Smooth muscle cell (in vitro differentiated cells): ENCODE results near the gene PAX2. TPM values are rescaled to one million over a fixed set of nuclear protein-coding genes. Genes with fewer than 3 reads are reported as not detected.

Experiments used
- DNase-seq: peaks from one replicate; lab custom pipeline; 2025; ENCODE audit not compliant: unreplicated experiment; lab: John Stamatoyannopoulos, UW
- H2AFZ ChIP-seq: fragments of 200-600 bp; sonication (generic); 2 replicates; pipeline ENCODE4 v1.6.0; 2016; ENCODE audit warnings: antibody characterized with exemption, low read depth, mild to moderate bottlenecking
- H3F3A ChIP-seq: fragments of 200-600 bp; sonication (generic); 2 replicates; pipeline ENCODE4 v1.6.0; 2017; ENCODE audit warnings: antibody characterized with exemption, low read depth
- H3K27ac ChIP-seq: fragments of 200-600 bp; sonication (generic); 2 replicates; pipeline ENCODE4 v1.5.1; 2016; ENCODE audit warnings: low read depth, mild to moderate bottlenecking
- H3K27me3 ChIP-seq: fragments of 200-600 bp; sonication (generic); 2 replicates; pipeline ENCODE4 v1.6.1; 2016; ENCODE audit warnings: low read depth, mild to moderate bottlenecking
- H3K36me3 ChIP-seq: fragments of 200-600 bp; sonication (generic); 2 replicates; pipeline ENCODE4 v1.5.1; 2016; ENCODE audit warnings: low read depth
- H3K4me1 ChIP-seq: fragments of 200-600 bp; sonication (generic); 2 replicates; pipeline ENCODE4 v1.5.1; 2016; ENCODE audit warnings: low read depth
- H3K4me2 ChIP-seq: fragments of 200-600 bp; sonication (generic); 2 replicates; pipeline ENCODE4 v1.6.0; 2016; ENCODE audit warnings: mild to moderate bottlenecking
- H3K4me3 ChIP-seq: fragments of 200-600 bp; sonication (generic); 2 replicates; pipeline ENCODE4 v1.5.1; 2016; ENCODE audit warnings: mild to moderate bottlenecking
- H3K79me2 ChIP-seq: fragments of 200-600 bp; sonication (generic); 2 replicates; pipeline ENCODE4 v1.6.0; 2016; ENCODE audit warnings: low read depth, mild to moderate bottlenecking
- H3K9ac ChIP-seq: fragments of 200-600 bp; sonication (generic); 2 replicates; pipeline ENCODE4 v1.6.0; 2016; ENCODE audit warnings: low read depth
- H3K9me3 ChIP-seq: fragments of 200-600 bp; sonication (generic); replicated peaks from 2 replicates; pipeline ENCODE4 v1.5.1; 2016; ENCODE audit warnings: low read depth
- H4K20me1 ChIP-seq: fragments of 200-600 bp; sonication (generic); 2 replicates; pipeline ENCODE4 v1.6.0; 2016; ENCODE audit warnings: low read depth
- WGBS: methylation state at CpG from one replicate; pipeline ENCODE4 v1.1.7; 2016; ENCODE audit warnings: low lambda C conversion rate; 5-methylcytosine and 5-hydroxymethylcytosine counted together
- polyA plus RNA-seq: library from polyadenylated mRNA; unstranded; fragments of >200 nt; fragmentation: Nextera tagmentation; extraction: Ambion mirVana; gene quantifications from 2 replicates; pipeline ENCODE4 v1.2.1, GENCODE V29; 2016
- total RNA-seq: library from RNA; depleted of rRNA; stranded (reverse); fragments of >200 nt; gene quantifications from 2 replicates; pipeline ENCODE4 v1.2.3, GENCODE V29; 2014
- TF ChIP-seq, protein P1 (sequence below): fragments of 200-600 bp; sonication (generic); IDR thresholded peaks from 2 replicates; pipeline ENCODE4 v1.5.1; 2017; ENCODE audit warnings: borderline replicate concordance, mild to moderate bottlenecking, antibody characterized with exemption; ENCODE audit not compliant: insufficient read depth, poor library complexity, severe bottlenecking

The PAX2 gene
- total and polyA plus RNA-seq, 2 experiments from 2014 or later = not detected

DNA sequence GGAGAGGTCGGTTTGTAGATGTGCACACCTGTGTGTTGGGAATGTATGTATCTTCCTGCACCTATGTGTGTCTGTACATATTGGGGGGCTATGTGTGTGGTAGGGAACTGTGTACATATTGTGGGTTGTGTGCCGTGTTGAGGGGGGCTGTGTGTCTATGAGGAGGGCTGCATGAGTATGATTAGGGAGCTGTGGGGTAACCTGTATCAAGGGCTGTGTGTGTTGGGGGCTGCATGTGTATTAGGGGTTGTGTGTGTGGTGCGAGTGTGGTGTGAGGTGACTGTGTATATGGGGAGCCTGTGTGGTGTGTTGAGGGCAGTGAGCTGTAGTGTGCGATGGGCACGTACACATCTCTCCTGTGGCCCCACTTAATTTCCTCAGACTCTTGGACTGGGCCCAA, 22.2 kb upstream of the PAX2 start:
- H3F3A ChIP-seq = no peaks in the 10 kb centered on the region
- no peaks in the 10 kb centered on the region for H3K36me3 ChIP-seq
- no peak overlapping the region for H3K4me3 ChIP-seq
- no peaks in the 10 kb centered on the region for H4K20me1 ChIP-seq
- no peaks in the 10 kb centered on the region for H3K79me2 ChIP-seq
- no peak overlapping the region for H3K9ac ChIP-seq
- no peak overlapping the region for H2AFZ ChIP-seq
- H3K9me3 ChIP-seq = no peaks in the 10 kb centered on the region
- peaks cover 2% of the 10 kb centered on the region for H3K4me1 ChIP-seq
- H3K4me2 ChIP-seq = no peak overlapping the region
- TF ChIP-seq, protein P1, sequence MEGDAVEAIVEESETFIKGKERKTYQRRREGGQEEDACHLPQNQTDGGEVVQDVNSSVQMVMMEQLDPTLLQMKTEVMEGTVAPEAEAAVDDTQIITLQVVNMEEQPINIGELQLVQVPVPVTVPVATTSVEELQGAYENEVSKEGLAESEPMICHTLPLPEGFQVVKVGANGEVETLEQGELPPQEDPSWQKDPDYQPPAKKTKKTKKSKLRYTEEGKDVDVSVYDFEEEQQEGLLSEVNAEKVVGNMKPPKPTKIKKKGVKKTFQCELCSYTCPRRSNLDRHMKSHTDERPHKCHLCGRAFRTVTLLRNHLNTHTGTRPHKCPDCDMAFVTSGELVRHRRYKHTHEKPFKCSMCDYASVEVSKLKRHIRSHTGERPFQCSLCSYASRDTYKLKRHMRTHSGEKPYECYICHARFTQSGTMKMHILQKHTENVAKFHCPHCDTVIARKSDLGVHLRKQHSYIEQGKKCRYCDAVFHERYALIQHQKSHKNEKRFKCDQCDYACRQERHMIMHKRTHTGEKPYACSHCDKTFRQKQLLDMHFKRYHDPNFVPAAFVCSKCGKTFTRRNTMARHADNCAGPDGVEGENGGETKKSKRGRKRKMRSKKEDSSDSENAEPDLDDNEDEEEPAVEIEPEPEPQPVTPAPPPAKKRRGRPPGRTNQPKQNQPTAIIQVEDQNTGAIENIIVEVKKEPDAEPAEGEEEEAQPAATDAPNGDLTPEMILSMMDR = no peak
- peaks cover 98% of the 10 kb centered on the region for H3K27me3 ChIP-seq
- DNase-seq = no peak
- WGBS = 64% methylated on average over 4 of the region's 5 CpGs
- no peak overlapping the region for H3K27ac ChIP-seq

DNA sequence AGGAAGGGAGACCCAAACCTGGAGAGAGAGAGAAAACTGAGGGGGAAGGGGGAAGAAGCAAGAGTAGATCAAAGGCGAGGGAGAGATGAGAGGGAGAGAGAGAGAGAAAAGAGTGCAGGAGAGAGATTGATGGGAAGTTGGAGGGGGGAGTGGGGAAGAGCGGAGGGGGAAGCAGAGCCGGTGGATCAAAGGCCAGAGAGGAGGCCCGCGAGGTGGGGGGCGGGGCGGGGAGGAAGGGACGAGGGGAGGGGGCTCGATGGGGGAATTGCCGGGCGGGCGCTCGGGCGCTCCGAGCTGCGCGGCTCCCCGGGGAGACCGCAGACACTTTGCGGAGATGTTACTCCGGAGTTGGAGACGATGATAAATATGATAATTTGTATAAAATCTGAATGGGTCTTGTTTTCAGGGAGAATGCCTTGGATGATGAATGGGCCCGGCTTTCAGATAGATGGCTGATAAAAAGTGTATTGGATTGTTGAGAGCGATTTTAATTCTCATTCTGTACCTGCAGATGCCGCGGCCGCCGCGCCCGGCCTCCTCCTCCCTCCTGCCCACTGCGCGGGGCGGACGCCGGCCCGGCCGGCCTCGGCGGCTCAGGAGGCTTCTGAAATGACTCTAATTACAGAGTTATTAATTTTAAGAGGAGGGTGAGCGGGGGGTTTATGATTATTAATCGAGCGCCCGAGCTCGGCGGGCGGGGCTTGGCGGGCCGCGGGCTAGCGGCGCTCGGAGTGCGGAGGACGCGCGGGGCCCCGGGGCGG, 21.4 kb upstream of the PAX2 start:
- 2% methylated on average over 33 of the region's 58 CpGs for WGBS
- H3K9ac ChIP-seq = no peak overlapping the region
- H3K4me3 ChIP-seq = peak overlapping the region; percentile 35
- H3K79me2 ChIP-seq = no peaks in the 10 kb centered on the region
- no peaks in the 10 kb centered on the region for H3K9me3 ChIP-seq
- TF ChIP-seq, protein P1 = no peak
- H3K4me2 ChIP-seq = peak overlapping the region; percentile 81
- H4K20me1 ChIP-seq = no peaks in the 10 kb centered on the region
- no peaks in the 10 kb centered on the region for H3K36me3 ChIP-seq
- no peak overlapping the region for H2AFZ ChIP-seq
- peaks cover 2% of the 10 kb centered on the region for H3K4me1 ChIP-seq
- no peak overlapping the region for H3K27ac ChIP-seq
- DNase-seq = no peak
- peaks cover 98% of the 10 kb centered on the region for H3K27me3 ChIP-seq
- H3F3A ChIP-seq = no peaks in the 10 kb centered on the region

DNA sequence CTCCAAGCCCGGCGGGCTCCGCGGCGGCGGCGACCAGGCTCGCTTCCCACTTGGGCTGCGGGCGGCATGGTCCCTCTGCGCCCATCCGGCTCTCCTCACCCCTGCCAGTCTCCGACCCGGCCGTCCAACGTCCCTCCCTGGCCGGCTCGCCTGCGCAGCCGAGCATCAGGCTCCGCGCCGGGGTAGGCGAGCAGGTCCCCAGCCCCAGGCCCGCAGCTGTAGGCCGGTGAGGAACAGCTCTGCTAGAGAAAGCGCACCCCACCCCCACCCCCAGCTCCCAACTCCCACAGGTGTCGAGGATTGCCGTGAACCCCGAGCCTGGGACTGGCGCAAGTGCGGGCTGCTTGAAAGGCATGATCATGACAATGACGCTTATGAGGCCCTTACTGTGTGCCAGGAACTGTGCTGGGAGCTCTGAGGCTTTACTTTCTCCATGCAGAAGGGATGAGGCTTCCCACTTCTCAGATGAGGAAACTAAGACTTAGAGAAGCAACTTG, 20.8 kb upstream of the PAX2 start:
- Histone ChIP-seq H4K20me1 (no peaks in the 10 kb centered on the region), H3K27ac (no peak overlapping the region), H3K9ac (no peak overlapping the region), H3K9me3 (no peaks in the 10 kb centered on the region), H3K27me3 (peaks cover 98% of the 10 kb centered on the region), H3K4me2 (peak overlapping the region; percentile 81), H3K36me3 (no peaks in the 10 kb centered on the region), H3K79me2 (no peaks in the 10 kb centered on the region), H3K4me3 (no peak overlapping the region), H3K4me1 (peaks cover 4% of the 10 kb centered on the region), H2AFZ (no peak overlapping the region), H3F3A (no peaks in the 10 kb centered on the region)
- TF ChIP-seq, protein P1 = no peak
- 4% methylated on average over 21 of the region's 33 CpGs for WGBS
- DNase-seq = no peak

DNA sequence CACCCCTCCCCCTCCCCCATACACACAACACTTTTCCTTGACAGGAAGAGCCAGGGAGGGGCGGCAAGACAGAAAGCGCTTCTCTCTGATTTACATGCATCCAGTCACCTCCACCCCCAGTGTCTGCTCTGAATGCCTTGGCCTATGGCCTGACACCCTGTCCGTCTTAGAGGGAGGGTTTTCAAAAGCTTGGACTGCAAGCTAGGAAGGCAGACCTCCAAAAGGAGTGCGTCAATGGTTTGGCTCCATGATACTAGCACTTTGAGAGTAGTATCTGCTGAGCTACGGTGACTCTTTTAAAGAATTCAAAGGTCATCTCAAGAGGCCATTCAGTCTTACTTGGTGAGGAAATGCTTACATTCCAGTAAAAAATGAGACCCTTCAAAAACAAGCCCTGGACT, 20.3 kb upstream of the PAX2 start:
- Histone ChIP-seq H2AFZ (no peak overlapping the region), H3K9me3 (no peaks in the 10 kb centered on the region), H4K20me1 (no peaks in the 10 kb centered on the region), H3K9ac (no peak overlapping the region), H3K36me3 (no peaks in the 10 kb centered on the region), H3K4me3 (no peak overlapping the region), H3K4me2 (no peak overlapping the region), H3K27me3 (peaks cover 98% of the 10 kb centered on the region), H3K27ac (no peak overlapping the region), H3F3A (no peaks in the 10 kb centered on the region), H3K79me2 (no peaks in the 10 kb centered on the region), H3K4me1 (peaks cover 9% of the 10 kb centered on the region)
- DNase-seq = no peak
- TF ChIP-seq, protein P1 = no peak
- WGBS = 35% methylated on average over 5 of the region's 5 CpGs
